Measurements from ENCODE around the gene NRARP. TPM values are rescaled to one million over a fixed set of nuclear protein-coding genes. Genes with fewer than 3 reads are reported as not detected.

NRARP gene
- total and polyA plus RNA-seq, 2 of the 13 experiments (the other 11 are each of a cell fraction or from before 2014, with no cell fraction given), result 0.22 to 0.46 TPM

GRCh38 chr9:137311986-137312851 lies 10.1 kb upstream of the NRARP start (continued):
- TF ChIP-seq ZHX1 (CRISPR knock-in tag; IDR thresholded peaks at IDR 0.05; ENCODE audit: low read depth) (no peak), SAP130 (CRISPR knock-in tag; IDR thresholded peaks at IDR 0.05; ENCODE audit: low read depth) (no peak), NFE2L2 (IDR thresholded peaks at IDR 0.05; ENCODE audit: low read length) (no peak)

- 100% methylated on average over 1 of the region's 27 CpGs for WGBS (ENCODE audit: low lambda C conversion rate)
- no peak for ATAC-seq
- POLR2A ChIA-PET, result interaction anchor here (1.1 kb wide), 1 partner anchor 10 kb away, joined by 3 read pairs; no protein-coding TSS in a partner anchor
- peaks cover 13 to 62% of the 10 kb centered on the region in 2 experiments for H3K27me3 ChIP-seq (ENCODE audit: control insufficient read depth in 1 of 2, insufficient read depth in 2 of 2, low read length in 2 of 2)
- H3K4me2 ChIP-seq (ENCODE audit: low read depth, low read length), result no peak overlapping the region
- peaks cover 63% of the 10 kb centered on the region for H3K4me1 ChIP-seq (ENCODE audit: insufficient read depth, low read length)
- H3K4me3 ChIP-seq (replicated peaks in 1 of 3; ENCODE audit: insufficient read depth in 1 of 3, low read depth in 2 of 3, low read length in 3 of 3), result no peak overlapping the region
- H3K9ac ChIP-seq (ENCODE audit: insufficient read depth, low read depth, low read length), result no peak overlapping the region
- intact Hi-C loops (cut with micrococcal nuclease; ENCODE audit: unreplicated experiment), result no loop called here
- no peaks in the 10 kb centered on the region for H3K36me3 ChIP-seq (replicated peaks in 1 of 2; ENCODE audit: control insufficient read depth in 1 of 2, insufficient read depth in 2 of 2, low read length in 2 of 2)
- H3K9me3 ChIP-seq (ENCODE audit: low read length), result no peaks in the 10 kb centered on the region
- no peak for DNase-seq (ENCODE audit: low spot score)
- BruUV-seq (replicated peaks), result no TSS peak
- no peaks in the 10 kb centered on the region for H4K20me1 ChIP-seq (ENCODE audit: insufficient read depth, low read length)
- no peak for FAIRE-seq
- CTCF ChIA-PET (ENCODE audit: low intra/inter-chr PET ratio, low total read pairs), result no interaction called here
- in situ Hi-C loops (cut with HindIII; ENCODE audit: extremely low pct_ligation_motif_present, low pct_unique_long_range_greater_than_20kb), result no loop called here
- H3K79me2 ChIP-seq (ENCODE audit: insufficient read depth, low read length), result no peaks in the 10 kb centered on the region
- no peak overlapping the region for H2AFZ ChIP-seq (ENCODE audit: low read length)
- no peak overlapping the region for H3K27ac ChIP-seq (ENCODE audit: extremely low read length, insufficient read depth, low read length)
- TF ChIP-seq ZNF784 (CRISPR knock-in tag; IDR thresholded peaks at IDR 0.05; ENCODE audit: borderline replicate concordance) (no peak), GMEB1 (CRISPR knock-in tag; IDR thresholded peaks at IDR 0.05; ENCODE audit: borderline replicate concordance) (no peak), AFF4 (CRISPR knock-in tag; IDR thresholded peaks at IDR 0.05) (no peak), ZNF18 (CRISPR knock-in tag; IDR thresholded peaks at IDR 0.05; ENCODE audit: insufficient replicate concordance) (no peak)
Observed at GRCh38 chr9:137311171-137311985, 9.3 kb upstream of the NRARP start.
